PFSK-1 (cell line): ENCODE data around the gene STT3A.

Source experiments
- FOXP2 ChIP-seq: optimal IDR thresholded peaks from 2 replicates; pipeline ENCODE3; 2011; ENCODE audit warnings: borderline replicate concordance, control low read depth, inconsistent platforms; ENCODE audit not compliant: insufficient read depth; ENCODE audit errors: extremely low read length, extremely low read depth
- POLR2AphosphoS5 ChIP-seq: IDR thresholded peaks from 2 replicates; pipeline ENCODE4 v1.6.1; 2012; ENCODE audit warnings: low read depth, mild to moderate bottlenecking, control low read depth, low read length, moderate library complexity
- REST ChIP-seq, 2 experiments: IDR thresholded peaks; 2 replicates each; pipeline versions ENCODE4 v1.6.1 to v1.8.0; 2011 to 2012; ENCODE audit warnings: low read depth in 2 of 2, low read length in 2 of 2, control low read depth in 1 of 2, inconsistent platforms in 1 of 2, mild to moderate bottlenecking in 1 of 2, moderate library complexity in 1 of 2; ENCODE audit not compliant: insufficient read depth in 1 of 2
- SIN3A ChIP-seq: IDR thresholded peaks from 2 replicates; pipeline ENCODE4 v1.6.1; 2012; ENCODE audit warnings: mild to moderate bottlenecking, low read length, moderate library complexity, borderline replicate concordance; ENCODE audit not compliant: insufficient read depth
- TAF1 ChIP-seq: IDR thresholded peaks from 2 replicates; pipeline ENCODE4 v1.6.1; 2012; ENCODE audit warnings: low read length, control low read depth, borderline replicate concordance; ENCODE audit not compliant: insufficient read depth

GRCh38 chr11:125550780-125551179 is 41.9 kb upstream of the STT3A start:
- no peak for TF ChIP-seq POLR2AphosphoS5
- no peak for TF ChIP-seq SIN3A
- no peak for TF ChIP-seq TAF1
- no peak for TF ChIP-seq FOXP2
- TF ChIP-seq REST (IDR thresholded peaks at IDR 0.05; ENCODE audit: insufficient read depth in 1 of 2, low read depth in 2 of 2, low read length in 2 of 2), result no peak
